ENCODE results near the gene CACNA1E. TPM values are rescaled to one million over a fixed set of nuclear protein-coding genes. Genes with fewer than 3 reads are reported as not detected.

CACNA1E gene
- total and polyA plus RNA-seq, 2 of the 4 experiments (the other 2 are of a cell fraction), result not detected

GRCh38 chr1:181448461-181448860, 34.9 kb upstream of the CACNA1E start:
- Histone ChIP-seq H3K27ac (ENCODE audit: insufficient read depth, low read length) (no peak overlapping the region), H2BK20ac (ENCODE audit: low read depth, low read length) (no peak overlapping the region)
- 20% methylated on average over 1 of the region's 3 CpGs; no CpG with 5 or more reads in 1 of the 2 experiments for WGBS, 2 experiments (ENCODE audit: extremely low coverage in 2 of 2, insufficient read length in 1 of 2)

More at GRCh38 chr1:181448461-181448860, 34.9 kb upstream of the CACNA1E start:
- Histone ChIP-seq H3K23ac (ENCODE audit: low read depth, low read length) (no peak overlapping the region), H3K9me1 (ENCODE audit: insufficient read depth, low read length) (no peaks in the 10 kb centered on the region), H3K9me3 (ENCODE audit: control insufficient read depth, insufficient read depth, low read length) (no peaks in the 10 kb centered on the region), H3K14ac (replicated peaks; ENCODE audit: low read depth, low read length) (no peak overlapping the region), H3K9ac (ENCODE audit: low read depth, low read length) (no peak overlapping the region), H3K4me3 (ENCODE audit: insufficient read depth, low read depth, low read length) (no peak overlapping the region), H2AK9ac (replicated peaks; ENCODE audit: low read depth, low read length, poor library complexity) (no peak overlapping the region), H2AFZ (replicated peaks; ENCODE audit: low read length, poor library complexity) (no peak overlapping the region), H3K79me1 (ENCODE audit: low read depth in 1 of 2, low read length in 2 of 2) (no peaks in the 10 kb centered on the region), H2BK5ac (ENCODE audit: low read depth, low read length, poor library complexity, severe bottlenecking) (no peak overlapping the region), H3K36me3 (ENCODE audit: control insufficient read depth, insufficient read depth, low read length) (no peaks in the 10 kb centered on the region), H4K20me1 (ENCODE audit: insufficient read depth, low read length) (no peaks in the 10 kb centered on the region), H3K56ac (ENCODE audit: extremely low read depth, insufficient read depth, low read length) (no peak overlapping the region), H4K5ac (ENCODE audit: low read depth, low read length) (no peak overlapping the region), H3K4me2 (ENCODE audit: low read depth, low read length) (no peak overlapping the region), H2BK120ac (ENCODE audit: low read depth, low read length) (no peak overlapping the region), H2AK5ac (ENCODE audit: low read depth, low read length) (no peak overlapping the region), H4K91ac (ENCODE audit: insufficient read depth, low read depth, low read length) (no peak overlapping the region), H4K8ac (ENCODE audit: low read depth in 2 of 2, low read length in 2 of 2) (no peak overlapping the region), H3K27me3 (ENCODE audit: control insufficient read depth, insufficient read depth, low read length) (no peaks in the 10 kb centered on the region), H3K4me1 (ENCODE audit: control insufficient read depth, insufficient read depth, low read length) (no peaks in the 10 kb centered on the region), H3K18ac (ENCODE audit: low read depth, low read length) (no peak overlapping the region), H2BK15ac (ENCODE audit: low read depth, low read length) (no peak overlapping the region), H3K4ac (ENCODE audit: low read depth, low read length) (no peak overlapping the region)
- no TSS peak for BruUV-seq (replicated peaks)
- CTCF ChIA-PET, result no interaction called here
- intact Hi-C loops (cut with micrococcal nuclease), result no loop called here
- DNase-seq (no peak), ATAC-seq (ENCODE audit: low read depth) (no peak)
- in situ Hi-C loops (cut with MboI; ENCODE audit: low sequenced_read_pairs), result no loop called here
- POLR2A ChIA-PET (ENCODE audit: unreplicated experiment), result no interaction called here
- no peak for TF ChIP-seq CHD1 (IDR thresholded peaks at IDR 0.05; ENCODE audit: low read depth, low read length)
- TF ChIP-seq USF2 (IDR thresholded peaks at IDR 0.05; ENCODE audit: low read depth, low read length), result no peak
- no peak for TF ChIP-seq RAD21 (IDR thresholded peaks at IDR 0.05; ENCODE audit: low read length)
- no peak for TF ChIP-seq CTCF (conservative IDR thresholded peaks at IDR 0.05; ENCODE audit: low read depth, low read length)
- no peak for TF ChIP-seq RFX5 (IDR thresholded peaks at IDR 0.05; ENCODE audit: low read depth, low read length)
- no peak for TF ChIP-seq MAZ (IDR thresholded peaks at IDR 0.05; ENCODE audit: borderline replicate concordance, low read depth, low read length)
- no peak for TF ChIP-seq NFE2L2 (IDR thresholded peaks at IDR 0.05; ENCODE audit: low read depth, low read length)
- no peak for TF ChIP-seq POLR2A (IDR thresholded peaks at IDR 0.05; ENCODE audit: low read depth, low read length)
- TF ChIP-seq ELK1 (IDR thresholded peaks at IDR 0.05; ENCODE audit: borderline replicate concordance, low read depth, low read length), result no peak
- TF ChIP-seq BHLHE40 (IDR thresholded peaks at IDR 0.05; ENCODE audit: low read depth, low read length), result no peak
- TF ChIP-seq FOS (IDR thresholded peaks at IDR 0.05; ENCODE audit: low read depth, low read length), result no peak
- no peak for TF ChIP-seq MXI1 (IDR thresholded peaks at IDR 0.05; ENCODE audit: borderline replicate concordance, low read depth, low read length)
- TF ChIP-seq MAFK (IDR thresholded peaks at IDR 0.05; ENCODE audit: low read depth, low read length), result no peak
- TF ChIP-seq RCOR1 (IDR thresholded peaks at IDR 0.05; ENCODE audit: insufficient replicate concordance, low read length), result no peak
- dilution Hi-C loops (cut with HindIII; ENCODE audit: low sequenced_read_pairs, unreplicated experiment), result no loop called here

Measured in IMR-90 (cell line).